Epidermal melanocyte (primary cell): Measurements from ENCODE around the gene CADM2.
"Not testable (repeated sequence)": the region's sequence is repeated elsewhere in the genome, so short reads cannot be mapped to it uniquely, and the experiment has no call there.

Experiments
- DNase-seq: peaks from one replicate; pipeline ENCODE4 v3.0.0; 2011; ENCODE audit warnings: low spot score; ENCODE audit not compliant: insufficient read length

The CADM2 gene

GRCh38 chr3:85632921-85633320 is 674.1 kb downstream of the CADM2 start:
- DNase-seq, result no peak

GRCh38 chr3:85652360-85652759 is 693.6 kb downstream of the CADM2 start:
- DNase-seq, result no peak

- DNase-seq, result no peak
Observed at GRCh38 chr3:85660451-85660850, 701.7 kb downstream of the CADM2 start.

- DNase-seq, result no peak
Observed at GRCh38 chr3:85662462-85662861, 703.7 kb downstream of the CADM2 start.

- no peak for DNase-seq
Observed at GRCh38 chr3:85667744-85668143, 709.0 kb downstream of the CADM2 start.

- DNase-seq, result no peak
Observed at GRCh38 chr3:85670634-85671205, 711.9 kb downstream of the CADM2 start.

- no peak for DNase-seq
Observed at GRCh38 chr3:85672761-85673160, 714.0 kb downstream of the CADM2 start.

- no peak for DNase-seq
Observed at GRCh38 chr3:85678713-85679112, 719.9 kb downstream of the CADM2 start.

GRCh38 chr3:85681906-85682305 is 723.1 kb downstream of the CADM2 start:
- no peak for DNase-seq

- no peak for DNase-seq
Observed at GRCh38 chr3:85691196-85691595, 732.4 kb downstream of the CADM2 start.

GRCh38 chr3:85697156-85697555 is 738.4 kb downstream of the CADM2 start:
- DNase-seq, result no peak

- no peak for DNase-seq
Observed at GRCh38 chr3:85706130-85706529, 747.3 kb downstream of the CADM2 start.

- not testable (repeated sequence) for DNase-seq
Observed at GRCh38 chr3:85708325-85708724, 749.5 kb downstream of the CADM2 start.

- no peak for DNase-seq
Observed at GRCh38 chr3:85709346-85709892, 750.6 kb downstream of the CADM2 start.

- no peak for DNase-seq
Observed at GRCh38 chr3:85710490-85710889, 751.7 kb downstream of the CADM2 start.

GRCh38 chr3:85721409-85722145 is 762.8 kb downstream of the CADM2 start:
- no peak for DNase-seq

- no peak for DNase-seq
Observed at GRCh38 chr3:85725809-85726208, 767.0 kb downstream of the CADM2 start.

- DNase-seq, result no peak
Observed at GRCh38 chr3:85726241-85726640, 767.5 kb downstream of the CADM2 start.

GRCh38 chr3:85737846-85738245 is 779.1 kb downstream of the CADM2 start:
- no peak for DNase-seq

GRCh38 chr3:85740561-85740960 is 781.8 kb downstream of the CADM2 start:
- no peak for DNase-seq

GRCh38 chr3:85758442-85758841 is 799.7 kb downstream of the CADM2 start:
- no peak for DNase-seq

GRCh38 chr3:85760342-85760741 is 801.6 kb downstream of the CADM2 start:
- no peak for DNase-seq

GRCh38 chr3:85780806-85781205 is 822.0 kb downstream of the CADM2 start:
- no peak for DNase-seq
